Hematopoietic multipotent progenitor cell treated with erythropoietin and hydrocortisone succinate and interleukin-3 and kit ligand, for 15 days (in vitro differentiated cells): ENCODE measurements around the gene SDC1.

Experiments used
- DNase-seq: peaks from one replicate; pipeline ENCODE4 v3.0.0-alpha.2; 2015; ENCODE audit warnings: low spot score

Gene SDC1

DNA sequence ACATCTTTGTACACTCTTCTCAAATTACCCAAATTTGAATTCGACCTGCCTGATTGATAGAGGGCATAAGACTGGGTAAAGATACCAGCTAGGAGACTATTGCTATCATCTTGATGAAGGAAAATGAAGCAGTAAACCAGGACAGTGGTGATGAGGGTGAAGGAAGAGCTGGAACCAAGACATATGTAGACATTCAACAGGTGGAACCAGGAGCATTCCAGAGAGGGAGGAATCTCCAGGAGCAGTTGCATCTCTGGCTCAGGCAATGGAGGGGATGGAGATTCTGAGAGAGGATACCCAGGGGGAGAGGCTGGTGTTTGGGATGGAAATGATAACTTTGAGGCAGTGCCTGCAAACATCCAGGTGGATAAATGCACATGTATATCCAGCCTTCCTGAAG lies 41.6 kb downstream of the SDC1 start:
- no peak for DNase-seq

- no peak for DNase-seq
These were observed 42.5 kb downstream of the SDC1 start for GRCh38 chr2:20182241-20182931.

- no peak for DNase-seq
These were observed 43.2 kb downstream of the SDC1 start for GRCh38 chr2:20181761-20182160.

DNA sequence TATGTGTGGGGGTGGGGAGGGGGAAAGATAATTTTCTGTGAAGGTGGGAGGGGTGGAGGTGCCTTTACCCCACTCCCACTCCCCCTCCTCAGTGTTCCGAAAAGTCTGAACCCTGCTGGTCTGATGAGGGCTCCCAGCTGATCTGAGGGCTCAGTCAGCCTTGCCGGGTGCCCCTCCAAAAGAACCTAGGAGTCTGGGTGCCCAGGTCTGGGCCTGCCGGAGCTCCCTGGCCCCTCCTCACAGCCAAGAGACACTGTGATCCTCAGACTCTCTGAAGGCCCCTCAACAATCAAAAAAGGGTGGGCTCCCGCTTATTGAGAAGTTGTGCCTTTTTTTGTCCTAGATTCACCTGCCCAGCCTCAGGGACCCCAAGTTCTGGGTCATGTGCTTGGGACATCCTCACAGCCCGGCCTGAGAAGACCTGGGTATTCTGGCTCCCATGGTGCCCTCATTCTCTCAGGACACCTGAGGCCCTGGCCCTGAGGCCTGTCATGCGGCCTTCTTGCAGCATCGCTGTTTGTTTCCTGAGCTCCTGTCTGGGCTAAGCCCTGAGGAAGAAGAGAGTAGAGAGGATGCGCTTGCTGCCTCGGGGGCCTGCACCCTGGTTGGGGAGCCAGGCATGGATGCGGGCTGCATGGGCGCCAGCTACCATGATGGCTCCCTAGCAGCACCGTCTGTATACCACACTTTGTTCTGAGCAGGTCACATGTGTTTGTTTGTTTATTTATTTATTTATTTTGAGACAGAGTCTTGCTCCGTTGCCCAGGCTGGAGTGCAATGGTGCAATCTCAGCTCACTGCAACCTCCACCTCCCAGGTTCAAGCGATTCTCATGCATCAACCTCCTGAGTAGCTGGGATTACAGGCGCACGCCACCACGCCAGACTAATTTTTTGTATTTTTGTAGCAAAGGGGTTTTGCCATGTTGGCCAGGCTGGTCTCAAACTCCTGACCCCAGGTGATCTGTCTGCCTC lies 44.0 kb downstream of the SDC1 start:
- no peak for DNase-seq

DNA sequence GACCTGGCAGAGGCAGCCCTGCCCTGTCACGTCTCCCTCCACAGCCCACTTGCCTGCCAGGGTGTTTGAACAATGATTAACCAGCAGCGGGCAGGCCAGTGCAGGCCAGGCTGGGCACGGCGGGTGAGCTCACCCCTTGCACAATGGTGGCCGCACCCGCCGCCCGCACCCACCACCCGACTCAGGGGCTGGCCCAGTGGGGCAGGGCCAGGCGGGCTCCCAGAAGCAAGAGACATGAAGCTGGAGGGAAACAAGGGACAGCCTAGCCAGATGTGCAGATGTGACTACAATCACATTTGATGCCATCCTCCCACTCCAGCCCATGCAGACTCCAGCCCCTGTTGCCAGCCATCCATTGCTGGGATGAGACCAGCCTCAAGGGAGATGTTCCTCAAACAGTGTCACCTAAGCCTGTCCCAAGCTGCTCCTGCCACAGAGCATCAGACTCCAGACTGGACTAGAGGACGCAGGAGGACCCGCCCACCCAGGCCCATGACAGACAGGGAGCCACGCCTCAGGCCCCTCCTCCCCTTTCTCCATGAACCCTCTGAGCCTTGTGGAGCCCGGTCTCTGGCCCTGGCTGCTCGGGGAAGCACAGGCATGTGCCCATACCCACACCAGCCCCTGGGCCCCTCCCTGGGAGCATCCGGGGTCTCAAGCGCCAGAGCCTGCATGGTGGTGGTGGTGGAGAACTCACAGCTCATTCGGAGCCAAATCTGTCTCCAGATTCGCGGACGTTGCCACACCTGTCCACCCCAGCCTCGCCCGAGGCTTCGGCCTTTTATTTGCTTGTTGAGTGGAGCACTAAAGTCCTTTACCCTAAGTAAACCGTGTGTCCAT lies 45.0 kb downstream of the SDC1 start:
- DNase-seq: no peak

DNA sequence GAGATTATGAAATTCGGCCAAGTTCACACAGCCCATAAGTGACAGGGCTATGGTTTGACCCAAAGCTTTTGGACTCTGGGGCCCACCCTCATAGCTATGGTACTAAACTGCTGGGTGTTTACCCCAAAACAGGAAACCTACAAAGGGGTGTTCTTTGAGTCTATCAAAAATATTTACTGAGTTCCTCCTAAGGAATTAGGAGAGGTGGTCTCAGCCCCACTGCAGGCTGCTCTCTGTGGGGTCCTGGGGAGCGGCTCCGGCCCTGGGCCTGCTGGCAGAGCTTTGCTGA lies 45.5 kb downstream of the SDC1 start:
- DNase-seq: no peak

DNA sequence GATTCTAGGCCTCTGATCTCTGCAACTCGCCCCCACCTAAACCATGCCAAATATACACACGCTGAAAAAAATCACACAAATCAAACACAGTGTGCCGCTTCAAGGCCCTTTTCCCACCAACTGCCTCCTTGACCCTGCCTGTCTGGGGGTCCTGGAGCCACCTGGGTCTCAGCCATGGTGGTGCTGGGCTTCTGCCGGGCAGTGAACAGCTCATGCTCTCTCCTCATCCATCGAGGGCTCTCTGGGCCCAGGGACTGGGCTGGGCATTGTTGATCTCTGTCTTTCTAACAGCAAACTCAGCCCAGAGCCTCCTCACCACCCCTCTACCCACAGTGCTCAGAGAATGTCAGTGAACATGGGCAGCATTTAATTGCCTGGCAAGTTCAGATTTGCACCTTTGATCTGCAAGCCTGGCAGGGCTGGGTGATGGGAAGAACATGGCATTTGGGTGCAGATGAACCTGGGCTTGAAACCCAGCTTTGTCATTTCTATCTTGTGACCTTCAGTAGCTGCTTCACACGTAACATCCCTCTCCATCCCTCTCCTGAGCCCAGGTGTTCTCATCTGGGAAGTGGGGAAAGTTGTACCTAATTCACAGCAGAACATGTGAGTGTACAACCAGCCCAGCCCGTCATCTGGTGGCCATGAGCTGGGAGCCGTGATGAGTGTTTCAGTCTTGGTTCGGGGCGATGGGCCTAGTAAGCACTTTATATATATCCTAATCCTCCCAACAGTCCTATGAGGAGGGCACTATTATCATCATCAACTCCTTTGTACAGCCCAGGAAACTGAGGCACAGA lies 46.1 kb downstream of the SDC1 start:
- no peak for DNase-seq

DNA sequence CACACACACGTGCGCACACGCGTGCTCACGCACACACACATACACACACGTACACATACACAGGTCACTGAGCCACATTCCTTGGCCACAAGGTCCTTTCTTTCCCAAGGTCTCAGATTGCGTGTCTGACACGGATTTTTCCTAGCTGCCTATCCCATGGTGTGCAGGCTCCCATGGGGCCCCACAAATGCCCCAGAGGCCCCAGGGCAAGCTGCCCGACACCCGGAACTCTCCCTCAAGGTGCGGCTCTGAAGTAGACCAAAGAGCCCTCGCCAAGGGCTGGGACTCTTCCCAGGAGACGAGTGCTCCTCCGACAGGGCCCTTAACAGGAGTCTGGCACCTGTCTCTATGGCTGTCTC lies 46.7 kb downstream of the SDC1 start:
- DNase-seq: no peak

- no peak for DNase-seq
These were observed 47.2 kb downstream of the SDC1 start for GRCh38 chr2:20177556-20178248.

DNA sequence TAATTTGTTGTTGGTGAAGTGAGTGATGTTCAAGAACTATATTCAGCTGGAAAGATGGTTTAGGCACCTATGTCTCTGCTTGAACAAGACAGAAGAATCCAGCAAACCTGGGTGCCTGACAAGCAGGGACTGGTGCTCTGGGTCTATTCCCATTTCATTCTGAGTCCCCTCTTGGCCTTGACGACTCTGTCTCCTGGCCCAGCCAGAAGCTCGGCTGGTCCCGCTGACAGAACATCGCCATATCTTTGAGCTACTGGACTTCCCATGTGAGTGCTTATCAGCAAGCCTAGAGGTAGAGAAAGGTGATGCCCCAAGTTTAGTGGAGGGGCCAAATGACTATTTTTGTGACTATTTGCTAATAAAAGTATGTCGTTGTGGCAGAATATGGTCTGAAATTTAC lies 48.2 kb downstream of the SDC1 start:
- no peak for DNase-seq

DNA sequence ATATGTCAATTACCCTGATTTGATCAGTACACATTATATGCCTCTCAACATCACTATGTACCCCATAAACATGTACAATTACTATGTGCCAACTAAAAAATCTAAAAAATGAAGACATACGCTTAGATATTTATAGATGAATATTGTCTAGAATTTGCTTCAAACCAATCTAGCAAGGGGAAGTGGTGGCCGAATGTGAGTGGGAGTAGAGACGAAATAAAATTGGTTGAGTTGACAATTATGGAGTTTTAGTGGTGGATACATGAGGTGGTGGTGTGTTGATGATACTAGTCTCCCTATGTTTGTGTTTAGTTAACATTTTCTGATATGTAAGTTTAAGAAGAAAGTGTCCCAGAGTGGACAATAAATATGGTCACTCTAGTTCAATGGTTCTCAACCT lies 49.0 kb downstream of the SDC1 start:
- no peak for DNase-seq

- no peak for DNase-seq
These were observed 49.7 kb downstream of the SDC1 start for GRCh38 chr2:20175267-20175666.

DNA sequence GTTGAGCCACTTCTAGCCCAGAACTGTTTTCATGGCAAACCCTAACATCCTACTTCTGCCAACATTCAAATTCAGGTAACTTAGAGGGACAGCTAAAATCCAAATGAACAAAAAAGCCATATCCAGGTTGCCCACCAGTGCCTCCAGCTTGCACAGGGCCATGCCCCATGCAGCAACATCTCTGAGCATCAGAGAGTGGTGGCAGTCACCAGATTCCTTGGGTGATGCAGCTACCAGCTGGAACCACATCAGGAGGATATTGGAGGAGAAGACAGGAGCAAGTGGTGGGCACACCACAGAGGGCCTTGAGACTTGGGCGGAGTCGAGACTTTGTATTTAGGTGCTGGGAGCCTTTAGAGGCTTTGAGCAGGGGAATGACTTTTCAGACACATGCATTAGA lies 50.5 kb downstream of the SDC1 start:
- no peak for DNase-seq

DNA sequence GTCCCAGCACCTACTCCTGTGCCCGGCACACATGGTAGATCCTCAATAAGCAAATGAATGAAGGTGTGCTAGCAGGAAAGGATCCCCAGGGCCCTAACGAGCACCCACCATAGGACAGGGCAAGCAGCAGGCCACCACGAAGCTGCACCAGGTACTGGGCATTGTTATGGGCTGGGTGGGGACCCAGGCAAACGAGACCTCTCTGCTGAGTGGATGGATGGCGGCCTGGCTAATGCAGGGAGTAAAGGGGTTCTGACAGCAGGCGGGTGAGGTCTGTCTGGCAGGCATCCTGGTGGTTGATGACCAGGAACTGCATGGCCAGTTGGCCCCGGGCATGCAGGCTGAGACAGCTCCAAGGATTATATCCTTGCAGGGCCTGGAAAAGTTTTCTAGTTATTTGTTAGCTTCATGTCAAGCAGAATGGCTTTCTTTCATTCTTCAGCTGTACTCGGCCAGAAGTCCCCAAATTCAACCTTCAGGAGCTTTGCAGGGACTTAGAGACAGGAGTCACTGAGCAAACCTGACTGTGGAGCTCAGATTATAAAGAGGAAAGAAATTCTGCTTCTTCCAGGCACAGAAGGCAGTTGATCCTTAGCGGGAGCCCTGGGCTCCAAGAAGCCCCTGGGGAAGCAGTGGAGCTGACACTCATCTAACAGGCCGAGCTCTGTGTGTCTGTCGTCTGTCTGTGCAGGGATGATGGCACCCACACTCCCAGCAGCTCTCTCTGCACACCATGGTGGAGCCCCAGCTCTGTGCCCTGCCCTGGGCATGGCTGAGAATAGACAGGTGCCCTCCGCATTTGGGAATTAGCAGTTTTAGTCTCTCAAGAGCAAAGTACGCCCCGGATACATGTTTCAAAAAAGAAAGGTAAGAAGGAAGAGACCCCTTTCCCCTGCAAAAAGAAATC lies 51.2 kb downstream of the SDC1 start:
- DNase-seq: no peak

- DNase-seq: no peak
These were observed 51.9 kb downstream of the SDC1 start for GRCh38 chr2:20173064-20173463.

GRCh38 chr2:20172273-20173055 lies 52.5 kb downstream of the SDC1 start:
- no peak for DNase-seq

DNA sequence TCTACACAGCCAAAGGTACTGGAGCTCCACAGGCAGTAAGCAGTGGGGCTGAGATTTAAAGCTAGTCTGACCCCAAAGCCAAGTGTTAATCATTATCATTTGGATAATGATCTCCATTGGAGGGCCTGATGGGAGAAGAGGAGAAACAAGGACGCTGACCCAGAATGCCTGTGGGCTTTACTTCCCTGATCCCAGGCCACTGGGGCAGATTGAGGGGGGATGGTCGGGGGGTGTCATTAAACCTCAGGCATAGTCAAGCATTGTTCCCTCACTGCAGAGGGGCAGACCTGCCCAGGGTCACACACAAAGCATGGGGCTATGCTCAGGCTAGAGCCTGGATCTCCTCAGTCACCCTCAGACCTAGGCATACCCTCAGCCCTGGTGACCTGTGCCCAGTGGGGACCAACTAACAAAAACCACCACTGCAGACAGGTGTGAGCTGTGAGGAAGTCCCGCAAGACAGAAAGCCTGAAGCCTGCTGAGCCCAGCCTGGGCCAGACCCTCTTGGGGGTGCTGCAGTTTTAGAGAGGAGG lies 53.4 kb downstream of the SDC1 start:
- no peak for DNase-seq

DNA sequence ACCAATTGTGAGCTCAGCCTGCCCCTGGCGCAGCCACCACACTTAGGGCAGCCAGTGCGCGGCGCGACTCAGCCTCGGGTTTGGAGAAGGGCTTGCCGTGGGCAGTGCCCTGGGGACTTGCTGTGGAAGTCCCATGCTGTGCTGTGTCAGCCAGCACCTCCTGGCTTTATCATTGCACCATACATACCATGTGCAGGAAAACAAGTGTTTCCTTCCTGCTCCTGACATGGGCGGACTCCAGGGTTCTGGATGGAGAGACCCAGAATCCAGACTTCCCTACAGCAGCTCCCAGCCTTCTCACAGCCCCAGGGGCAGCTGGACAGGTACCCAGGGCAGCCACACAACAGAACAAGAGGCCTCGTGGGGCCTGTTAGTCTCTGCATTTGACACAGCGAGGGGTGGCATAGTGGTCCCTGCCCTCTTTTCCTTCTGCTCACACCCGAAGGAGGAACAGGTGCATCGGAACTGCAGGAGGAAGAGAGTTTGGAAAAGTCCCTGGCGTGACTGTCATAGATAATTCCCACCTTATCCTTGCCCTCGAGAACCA lies 54.2 kb downstream of the SDC1 start:
- no peak for DNase-seq
